CD1c-positive myeloid dendritic cell (primary cell): ENCODE measurements around the gene HSD17B12.
"Not testable (repeated sequence)": the region's sequence is repeated elsewhere in the genome, so short reads cannot be mapped to it uniquely, and the experiment has no call there.

Experiments
- DNase-seq: peaks from one replicate; pipeline ENCODE4 v3.0.0-alpha.2; 2016; ENCODE audit errors: extremely low spot score

HSD17B12 gene

DNA sequence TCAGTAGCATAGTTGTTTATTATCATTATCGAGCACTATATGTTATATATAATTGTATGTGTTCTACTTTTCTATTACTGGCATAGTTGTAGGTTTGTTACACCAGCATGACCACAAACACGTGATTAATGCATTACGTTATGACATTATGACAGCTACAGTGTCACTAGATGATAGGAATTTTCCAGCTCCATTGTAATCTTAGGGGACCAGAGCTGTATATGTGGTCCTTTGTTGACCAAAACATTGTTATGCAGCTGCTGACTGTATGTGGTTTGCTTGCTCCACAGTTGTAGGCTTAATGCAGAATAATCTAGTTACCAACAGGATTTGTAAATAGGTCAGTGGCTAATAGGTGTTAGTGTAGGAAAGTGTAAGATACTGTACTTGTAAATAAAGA is 66.1 kb downstream of the HSD17B12 start:
- DNase-seq = no peak

DNA sequence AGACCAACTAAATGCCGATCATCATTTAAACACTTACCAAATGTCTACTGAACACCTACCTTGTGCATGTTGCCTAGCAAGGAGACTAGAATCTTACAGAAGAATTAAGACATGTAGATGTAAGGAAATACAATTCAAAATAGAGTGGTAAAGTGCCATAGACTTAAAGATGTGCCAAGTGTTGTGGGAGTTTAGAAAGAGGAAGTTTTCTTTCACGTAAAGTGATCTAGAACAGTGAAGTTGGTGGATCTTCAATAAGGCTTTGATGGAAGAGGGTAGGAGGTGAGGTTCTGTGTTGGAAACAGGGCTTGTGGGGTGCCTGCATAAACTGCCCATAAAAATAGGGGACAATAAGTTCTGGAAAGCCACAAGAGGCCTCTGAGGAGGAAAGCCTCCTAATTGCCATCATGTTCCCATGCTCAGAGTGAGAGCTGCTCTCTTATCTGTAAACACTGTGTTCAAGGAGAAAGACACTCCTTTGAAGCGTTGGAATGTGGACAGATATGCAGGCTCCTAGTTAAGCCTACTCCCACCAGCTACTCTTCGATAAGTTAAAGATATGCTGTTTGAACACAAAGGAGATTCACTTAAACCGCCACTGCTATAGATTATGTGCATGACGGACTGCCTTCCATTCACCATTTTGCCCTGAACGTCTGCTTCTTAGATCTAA is 66.7 kb downstream of the HSD17B12 start:
- DNase-seq = no peak

DNA sequence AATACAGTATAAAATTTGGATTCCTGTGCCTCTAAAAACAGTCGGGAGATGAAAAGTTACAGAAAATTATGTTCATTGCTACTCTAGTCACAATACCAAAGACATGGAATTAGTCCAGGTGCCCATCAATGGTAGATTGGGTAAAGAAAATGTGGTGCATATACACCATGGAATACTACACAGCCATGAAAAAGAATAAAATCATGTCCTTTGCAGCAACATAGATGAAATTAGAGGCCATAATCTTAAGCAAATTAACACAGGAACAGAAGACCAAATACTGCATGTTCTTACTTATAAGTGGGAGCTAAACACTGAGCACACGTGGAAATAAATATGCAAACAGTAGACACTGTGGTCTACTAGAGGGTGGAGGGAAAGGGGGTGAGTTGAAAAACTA is 67.6 kb downstream of the HSD17B12 start:
- no peak for DNase-seq

DNA sequence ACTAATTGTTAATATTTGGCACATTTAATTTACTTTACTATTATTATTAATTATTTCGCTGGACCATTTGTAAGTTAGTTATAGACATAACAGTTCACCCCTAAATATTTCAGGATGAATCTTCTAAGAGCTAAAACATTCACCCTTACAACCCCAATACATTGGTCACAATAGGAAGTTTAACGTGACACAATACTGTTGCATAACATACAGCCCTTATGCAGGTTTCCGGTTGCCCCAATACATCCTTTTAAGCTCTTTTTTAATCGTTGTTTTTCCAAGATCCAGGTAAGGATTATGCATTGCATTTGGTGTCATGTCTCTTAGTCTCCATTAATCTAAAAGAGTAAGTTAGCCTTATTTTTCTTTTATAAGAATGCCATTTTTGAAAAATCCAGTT is 71.2 kb downstream of the HSD17B12 start:
- DNase-seq = peak; percentile 9

DNA sequence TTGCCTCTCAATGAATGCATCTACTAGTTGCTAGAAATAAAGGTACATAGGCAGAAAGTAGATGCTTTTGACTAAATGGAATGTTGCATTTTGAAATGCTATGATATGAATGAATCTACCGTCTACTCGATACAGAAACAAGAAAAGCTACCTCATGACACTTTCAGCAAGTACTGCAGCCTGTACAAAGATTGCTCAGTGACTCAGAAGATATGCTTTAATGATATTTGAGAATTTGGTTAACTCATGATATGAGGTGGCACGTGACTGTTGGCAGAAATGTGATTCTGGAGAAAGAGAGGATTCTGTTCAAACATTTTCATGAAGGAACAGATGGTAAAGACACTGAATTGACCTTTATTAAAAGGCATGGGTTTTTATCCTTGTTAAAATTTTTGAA is 76.0 kb downstream of the HSD17B12 start:
- no peak for DNase-seq

DNA sequence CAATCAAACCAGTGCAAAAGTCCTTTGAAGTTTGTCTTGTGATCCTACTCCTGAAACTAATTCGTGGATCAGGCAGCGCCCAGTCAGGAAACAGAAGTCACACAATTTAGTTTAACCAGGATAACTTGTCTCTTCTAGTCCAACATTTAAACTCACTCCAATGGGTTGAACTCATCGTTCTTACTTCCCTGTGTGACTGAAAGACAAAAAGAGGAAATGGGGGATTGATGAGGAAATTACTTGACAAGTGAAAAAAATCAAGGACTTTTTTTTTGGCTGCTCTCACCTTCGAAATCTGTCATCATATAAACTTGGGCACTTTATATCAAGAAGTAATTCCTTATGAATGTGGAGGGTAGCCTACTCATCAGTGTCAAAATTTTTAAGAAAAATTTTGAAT is 78.4 kb downstream of the HSD17B12 start:
- peak; percentile 47 for DNase-seq

DNA sequence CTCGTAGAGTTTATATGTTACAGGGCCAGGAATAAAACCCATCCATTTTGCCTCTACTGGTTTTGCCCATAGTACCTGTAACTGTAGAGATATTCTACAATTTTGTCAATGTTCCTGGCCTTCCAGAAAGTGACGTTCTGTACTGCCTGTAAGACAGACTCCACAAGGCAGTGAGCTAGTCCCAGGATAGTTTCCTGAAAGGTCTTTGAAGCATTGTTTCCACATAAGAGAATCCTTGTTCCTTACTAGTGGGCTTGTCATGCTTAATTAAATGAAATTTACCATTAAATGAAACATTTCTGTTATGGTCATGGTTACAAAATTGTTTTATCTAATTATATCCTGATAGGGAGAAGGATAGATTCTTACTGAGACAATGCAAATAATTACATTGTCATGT is 80.4 kb downstream of the HSD17B12 start:
- no peak for DNase-seq

DNA sequence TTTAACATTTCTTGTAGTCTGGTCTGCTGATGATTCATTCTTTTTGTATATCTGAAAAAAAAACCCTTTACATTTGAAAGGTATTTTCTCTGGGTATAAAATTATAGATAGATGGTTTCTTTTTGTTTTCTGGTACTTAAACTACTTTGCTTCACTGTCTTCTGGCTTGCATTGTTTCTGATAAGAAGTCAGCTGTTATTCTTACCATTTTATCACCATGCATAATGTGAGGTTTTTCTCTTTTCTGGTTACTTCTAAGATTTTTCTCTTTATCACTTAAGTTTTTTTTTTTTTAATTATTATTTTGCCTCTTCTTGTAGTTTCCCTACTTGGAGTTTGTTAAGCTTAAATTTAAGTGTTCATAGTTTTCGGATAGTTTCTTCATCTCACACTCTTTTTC is 84.7 kb downstream of the HSD17B12 start:
- DNase-seq = no peak

DNA sequence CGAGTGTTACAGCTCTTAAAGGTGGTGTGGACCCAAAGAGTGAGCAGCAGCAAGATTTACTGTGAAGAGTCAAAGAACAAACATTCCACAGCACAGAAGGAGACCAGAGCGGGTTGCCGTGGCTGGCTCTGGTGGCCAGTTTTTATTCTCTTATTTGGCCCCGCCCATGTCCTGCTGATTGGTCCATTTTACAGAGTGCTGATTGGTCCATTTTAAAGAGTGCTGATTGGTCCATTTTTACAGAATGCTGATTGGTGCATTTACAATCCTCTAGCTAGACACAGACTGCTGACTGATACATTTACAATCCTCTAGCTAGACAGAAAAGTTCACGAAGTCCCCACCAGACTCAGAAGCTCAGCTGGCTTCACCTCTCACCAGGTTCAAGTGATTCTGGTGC is 88.1 kb downstream of the HSD17B12 start:
- not testable (repeated sequence) for DNase-seq

DNA sequence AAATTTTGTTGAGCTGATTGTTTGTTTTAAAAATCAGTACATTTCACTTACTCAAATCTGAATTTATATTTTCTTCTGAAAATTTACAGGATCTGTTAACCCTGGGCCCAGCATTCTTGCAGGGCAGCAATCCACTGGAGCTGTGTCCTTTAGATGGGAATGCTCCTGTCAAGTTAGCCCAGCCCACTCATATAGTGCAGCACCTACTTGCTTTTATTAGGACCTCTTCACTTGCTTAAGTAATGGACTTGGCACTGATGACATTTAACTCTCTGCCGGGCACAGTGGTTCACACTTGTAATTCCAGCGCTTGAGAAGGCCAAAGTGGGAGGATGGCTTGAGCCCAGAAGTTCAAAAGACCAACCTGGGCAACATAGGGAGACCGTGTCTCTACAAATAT is 89.6 kb downstream of the HSD17B12 start:
- no peak for DNase-seq

DNA sequence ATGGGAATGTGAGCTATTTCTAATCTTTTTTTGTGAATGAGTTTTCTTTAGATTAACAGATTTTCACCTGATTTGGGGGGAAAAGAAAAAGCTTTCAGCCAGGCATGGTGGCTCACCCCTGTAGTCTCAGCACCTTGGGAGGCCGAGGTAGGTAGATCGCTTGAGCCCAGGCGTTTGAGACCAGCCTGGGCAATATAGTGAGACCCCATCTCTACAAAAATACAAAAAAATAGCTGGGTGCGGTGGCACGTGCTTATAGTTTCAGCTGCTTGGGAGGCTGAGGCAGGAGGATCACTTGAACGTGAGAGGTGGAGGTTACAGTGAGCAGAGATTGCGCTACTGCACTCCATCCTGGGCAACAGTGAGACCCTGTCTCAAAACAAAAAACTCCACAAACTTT is 92.2 kb downstream of the HSD17B12 start:
- DNase-seq = no peak

DNA sequence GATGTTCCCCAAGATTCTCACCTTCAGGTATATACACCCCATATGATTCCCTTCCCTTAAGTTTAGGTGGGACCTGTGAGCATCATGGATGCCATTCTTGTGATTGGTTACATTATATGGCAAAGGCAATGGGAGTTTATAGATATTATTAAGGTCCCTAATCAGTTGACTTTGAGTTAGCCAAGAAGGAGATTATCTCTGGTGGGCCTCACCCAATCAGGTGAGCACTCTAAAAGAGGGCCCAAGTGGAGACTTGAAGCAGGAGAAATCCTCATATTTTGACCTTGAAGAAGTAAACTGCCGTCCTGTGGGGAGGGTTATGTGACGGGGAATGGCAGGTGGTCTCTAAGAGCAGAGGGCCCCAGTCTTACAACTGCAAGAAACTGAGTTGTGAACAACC is 94.2 kb downstream of the HSD17B12 start:
- DNase-seq = no peak

DNA sequence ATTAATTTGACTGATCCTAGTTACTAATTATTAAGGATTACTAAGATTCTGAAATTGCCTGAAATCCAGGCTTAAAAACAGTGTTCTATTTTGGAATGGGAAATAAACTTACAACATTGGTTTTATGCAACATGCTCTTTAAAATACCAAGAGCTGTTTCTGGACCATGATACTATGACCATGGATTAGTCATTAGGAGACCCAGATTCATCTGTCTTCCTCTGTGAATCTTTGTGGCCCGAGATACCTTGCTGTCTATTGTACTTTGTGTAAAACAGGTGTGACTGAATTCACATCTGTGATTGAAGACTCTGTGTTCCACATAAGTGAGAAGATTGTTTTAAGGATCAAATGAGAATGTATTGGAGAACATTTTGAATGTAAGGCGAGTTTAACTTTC is 98.8 kb downstream of the HSD17B12 start:
- DNase-seq = no peak

DNA sequence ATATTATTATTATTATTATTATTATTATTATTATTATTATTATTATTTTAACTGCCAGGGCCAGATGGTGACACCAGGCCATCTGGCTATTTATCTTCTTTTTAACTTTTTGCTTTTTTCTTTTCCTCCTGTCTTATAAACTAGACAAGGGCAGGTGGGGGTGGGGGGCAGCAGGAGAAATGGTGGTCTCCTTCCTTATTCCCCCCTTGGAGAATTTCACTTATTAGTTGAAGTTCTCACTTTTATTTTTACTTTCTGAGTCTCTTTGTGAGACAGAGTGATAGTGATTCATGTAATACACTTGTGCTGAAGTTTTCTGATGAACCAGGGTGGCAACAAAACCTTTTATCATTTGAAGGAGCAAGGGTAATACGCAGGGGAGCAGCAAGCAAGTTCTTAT is 103.8 kb downstream of the HSD17B12 start:
- DNase-seq = no peak

DNA sequence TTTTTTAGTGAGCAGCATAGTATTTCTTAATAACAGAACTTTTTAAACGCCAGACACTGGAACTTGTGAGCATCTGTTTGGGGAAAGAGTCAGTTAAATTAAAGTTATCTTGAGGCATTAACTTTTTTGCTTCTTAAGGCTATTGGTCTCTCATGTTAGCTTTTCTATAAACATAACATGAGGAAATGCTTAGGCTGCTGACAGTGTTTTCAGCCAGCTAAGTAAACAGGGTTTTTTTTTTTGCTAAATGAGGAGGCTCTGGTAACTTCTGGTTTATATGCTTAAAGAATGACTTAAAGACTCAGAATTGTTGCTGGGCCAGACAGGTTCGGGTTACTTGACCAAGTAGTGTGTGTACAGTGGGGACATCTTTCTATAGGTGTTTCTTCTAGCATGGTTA is 104.3 kb downstream of the HSD17B12 start:
- no peak for DNase-seq

DNA sequence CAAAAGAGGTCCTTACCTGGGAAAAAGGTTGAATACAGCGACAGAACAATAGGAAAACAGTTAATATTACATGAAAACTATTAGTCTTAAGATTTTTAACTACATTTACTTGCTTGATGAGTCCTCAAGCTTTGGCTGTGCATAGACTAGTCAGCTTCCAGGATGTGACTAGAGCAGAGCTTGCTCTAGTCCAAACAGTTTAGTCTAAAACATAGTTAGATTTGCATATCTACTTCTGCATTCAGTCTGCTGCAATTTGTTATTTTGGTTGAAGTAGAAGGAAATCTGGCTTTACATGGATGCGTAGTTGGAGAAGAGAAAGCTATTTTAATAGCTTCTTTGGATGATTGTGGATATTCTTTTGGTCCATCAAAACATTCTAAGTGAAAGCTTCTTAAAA is 104.8 kb downstream of the HSD17B12 start:
- DNase-seq = no peak

DNA sequence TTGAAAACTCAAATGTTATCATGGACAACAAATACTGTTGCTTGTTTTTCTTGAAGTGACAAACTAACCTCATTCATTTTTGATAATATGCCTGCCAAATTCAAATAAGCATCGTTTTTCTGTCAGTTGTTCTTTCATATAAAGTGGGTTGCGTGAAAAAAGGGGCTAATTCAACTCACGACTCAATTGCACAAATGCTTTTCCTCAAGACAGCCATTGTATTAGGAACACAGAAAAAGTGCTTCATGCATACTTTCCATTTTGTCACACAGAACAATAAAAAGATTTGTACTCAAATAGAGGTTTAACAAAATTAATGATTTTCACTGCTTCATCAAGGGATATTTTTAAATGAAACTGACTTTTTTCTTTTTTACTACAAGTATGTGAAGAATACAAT is 105.5 kb downstream of the HSD17B12 start:
- DNase-seq = no peak

DNA sequence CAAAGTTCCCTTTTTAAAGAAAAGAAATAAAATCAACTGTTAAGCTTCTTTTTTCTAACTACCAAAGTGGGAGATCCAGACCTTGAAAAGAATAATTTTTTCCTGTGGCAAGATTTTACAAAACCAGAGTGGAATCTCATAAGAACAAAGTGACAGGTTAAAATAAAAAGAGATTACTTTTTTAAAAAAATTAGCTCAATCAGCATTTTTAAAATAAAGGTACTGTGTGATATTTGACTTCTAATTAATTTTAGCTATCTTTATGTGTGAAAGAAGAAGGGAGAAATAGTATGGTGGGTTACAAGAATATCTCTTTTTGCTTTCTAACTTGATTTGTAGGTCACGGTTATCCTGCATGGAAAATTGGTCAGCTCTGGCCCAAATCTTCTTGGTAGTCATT is 107.3 kb downstream of the HSD17B12 start:
- DNase-seq = no peak

DNA sequence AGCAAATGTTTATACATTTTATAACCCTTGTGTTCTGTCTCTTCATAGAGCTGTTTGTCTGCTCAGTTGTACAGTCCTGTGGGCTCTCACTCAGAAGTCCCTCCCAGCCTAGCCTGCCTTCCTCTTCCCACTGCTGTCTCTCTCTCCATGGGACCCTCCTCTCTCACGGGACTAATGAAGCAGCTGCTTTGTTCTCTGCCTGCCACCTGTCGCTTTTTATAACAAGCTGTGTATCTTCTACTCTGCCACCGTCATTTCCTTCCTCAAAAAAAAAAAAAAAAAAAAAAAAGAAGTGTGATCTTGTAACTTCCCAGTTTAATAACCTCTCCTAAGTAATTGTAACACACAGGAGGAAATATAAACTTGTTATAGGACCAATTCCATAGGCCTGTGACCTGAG is 107.9 kb downstream of the HSD17B12 start:
- peak; percentile 49 for DNase-seq

DNA sequence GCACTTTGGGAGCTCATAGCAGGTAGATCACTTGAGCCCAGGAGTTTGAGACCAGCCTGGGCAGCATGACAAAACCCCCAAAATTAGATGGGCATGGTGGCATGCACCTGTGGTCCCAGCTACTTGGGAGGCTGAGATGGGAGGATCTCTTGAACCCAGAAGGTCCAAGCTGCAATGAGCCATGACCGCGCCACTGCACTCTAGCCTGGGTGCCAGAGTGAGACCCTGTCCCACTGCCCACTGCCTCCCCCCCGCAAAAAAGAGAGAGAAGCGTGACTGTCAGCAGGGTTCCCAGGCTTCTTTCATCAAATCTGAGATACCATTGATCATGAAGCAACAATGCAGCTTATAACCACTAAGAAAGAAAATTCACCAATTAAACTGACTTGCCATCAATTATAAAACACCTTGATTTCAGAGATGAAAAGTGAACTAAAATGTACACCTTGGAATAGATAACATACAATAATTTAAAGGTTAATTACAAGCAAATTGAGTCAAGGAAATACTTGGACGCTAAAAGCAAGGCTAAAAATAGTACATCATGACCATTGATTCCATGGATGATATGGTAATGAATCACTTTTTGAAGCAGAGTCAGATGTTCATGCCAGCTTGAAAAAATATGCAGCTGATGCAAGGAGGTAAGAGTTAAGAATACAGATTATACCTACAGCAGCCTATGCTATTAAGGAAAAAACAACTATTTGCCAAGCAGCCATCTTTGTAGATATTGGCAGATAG is 109.3 kb downstream of the HSD17B12 start:
- DNase-seq = no peak

DNA sequence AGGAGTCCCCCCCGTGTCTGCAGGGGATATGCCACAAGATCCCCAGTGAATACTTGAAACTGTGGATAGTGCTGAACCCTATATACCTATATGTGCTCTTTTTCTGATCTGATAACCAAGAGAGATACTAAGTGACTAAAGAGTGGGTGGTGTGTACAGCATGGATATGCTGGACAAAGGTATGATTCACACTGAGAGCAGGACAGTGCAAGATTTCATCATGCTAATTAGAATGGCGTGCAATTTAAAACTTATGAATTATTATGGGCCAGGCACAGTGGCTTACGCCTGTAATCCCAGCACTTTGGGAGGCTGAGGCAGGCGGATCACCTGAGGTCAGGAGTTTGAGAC is 109.9 kb downstream of the HSD17B12 start:
- no peak for DNase-seq

DNA sequence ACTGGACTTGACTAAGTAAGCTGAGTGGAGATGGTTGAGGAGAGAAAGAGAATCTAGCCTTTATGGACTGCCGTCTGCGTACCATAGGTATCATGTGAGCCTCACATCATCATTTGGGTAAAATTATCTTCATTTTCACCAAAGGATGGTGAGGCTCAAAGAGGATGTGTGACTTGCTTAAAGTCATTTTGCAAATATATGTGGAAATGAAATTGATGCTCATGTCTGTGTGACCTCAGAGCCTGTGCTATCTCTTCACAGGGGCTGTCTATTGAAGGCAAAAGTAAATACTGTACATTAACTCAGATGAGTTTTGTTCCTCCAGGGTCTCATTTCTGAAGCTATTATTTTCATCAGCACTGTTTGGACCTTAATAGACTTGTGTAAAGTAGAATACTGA is 116.8 kb downstream of the HSD17B12 start:
- DNase-seq = no peak

DNA sequence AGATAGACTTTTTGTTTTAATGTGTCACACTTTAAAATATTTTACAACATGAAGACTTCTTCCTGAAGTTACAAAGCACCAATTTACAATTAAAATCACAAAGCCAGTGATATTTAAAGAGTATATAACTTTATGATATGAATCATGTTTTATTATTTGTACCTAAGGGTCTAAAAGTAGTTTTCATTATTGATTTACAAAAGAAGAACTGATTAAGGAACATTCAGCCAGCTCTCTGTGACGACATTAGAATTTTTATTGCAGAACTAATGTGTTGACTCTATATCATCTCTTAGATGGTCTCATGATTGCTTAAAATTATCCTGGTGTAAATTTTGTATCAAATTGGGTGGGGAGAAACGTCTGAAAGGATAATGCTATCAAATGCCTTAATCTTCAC is 117.3 kb downstream of the HSD17B12 start:
- DNase-seq = no peak

DNA sequence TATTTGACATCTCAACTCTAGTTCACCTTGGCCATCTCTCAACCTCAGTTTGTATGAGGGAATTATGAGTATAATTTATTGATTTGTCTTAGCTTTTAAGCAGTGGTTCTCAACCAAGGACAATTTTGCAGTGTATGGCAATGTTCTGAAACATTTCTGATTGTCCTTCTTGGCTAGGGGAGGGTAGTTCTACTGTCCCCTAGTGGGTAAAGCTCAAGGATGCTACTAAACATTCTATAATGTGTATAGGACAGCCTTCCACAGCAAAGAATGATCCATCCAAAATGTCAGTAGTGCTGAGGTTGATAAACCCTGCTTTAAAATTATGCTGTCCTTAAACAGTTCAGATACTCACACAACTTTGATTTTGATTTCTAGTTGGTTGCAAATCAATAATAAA is 122.0 kb downstream of the HSD17B12 start:
- DNase-seq = no peak
